ENCODE results near the gene XPO6.

Gene XPO6

GRCh38 chr16:28182183-28182582 is 29.6 kb downstream of the XPO6 start:
- peaks cover 10% of the 10 kb centered on the region for H3K36me3 ChIP-seq (ENCODE audit: control insufficient read depth, insufficient read depth, low read length, severe bottlenecking)
- H3K9ac ChIP-seq (ENCODE audit: low read length), result no peak overlapping the region
- H3K27me3 ChIP-seq (replicated peaks; ENCODE audit: control insufficient read depth, insufficient read depth, low read length), result no peaks in the 10 kb centered on the region
- no peaks in the 10 kb centered on the region for H3K9me3 ChIP-seq (ENCODE audit: control insufficient read depth, low read length)
- no peak for DNase-seq (ENCODE audit: low read depth)
- peaks cover 42% of the 10 kb centered on the region for H3K4me1 ChIP-seq (ENCODE audit: control insufficient read depth, insufficient read depth, low read length)
- peak overlapping the region; percentile 40 for H3K4me3 ChIP-seq (ENCODE audit: low read length)

GRCh38 chr16:28181515-28181914 is 30.2 kb downstream of the XPO6 start:
- peak; percentile 93 for DNase-seq (ENCODE audit: low read depth)
- Histone ChIP-seq H3K9me3 (ENCODE audit: control insufficient read depth, low read length) (no peaks in the 10 kb centered on the region), H3K27me3 (replicated peaks; ENCODE audit: control insufficient read depth, insufficient read depth, low read length) (no peaks in the 10 kb centered on the region), H3K36me3 (ENCODE audit: control insufficient read depth, insufficient read depth, low read length, severe bottlenecking) (peaks cover 16% of the 10 kb centered on the region), H3K9ac (ENCODE audit: low read length) (no peak overlapping the region), H3K4me3 (ENCODE audit: low read length) (peak overlapping the region; percentile 40), H3K4me1 (ENCODE audit: control insufficient read depth, insufficient read depth, low read length) (peaks cover 35% of the 10 kb centered on the region)

GRCh38 chr16:28180655-28181460 is 30.9 kb downstream of the XPO6 start:
- Histone ChIP-seq H3K27me3 (replicated peaks; ENCODE audit: control insufficient read depth, insufficient read depth, low read length) (no peaks in the 10 kb centered on the region), H3K9ac (ENCODE audit: low read length) (no peak overlapping the region), H3K9me3 (ENCODE audit: control insufficient read depth, low read length) (no peaks in the 10 kb centered on the region), H3K4me1 (ENCODE audit: control insufficient read depth, insufficient read depth, low read length) (peaks cover 29% of the 10 kb centered on the region), H3K36me3 (ENCODE audit: control insufficient read depth, insufficient read depth, low read length, severe bottlenecking) (peaks cover 21% of the 10 kb centered on the region), H3K4me3 (ENCODE audit: low read length) (peak overlapping the region; percentile 49)
- peak; percentile 59 for DNase-seq (ENCODE audit: low read depth)

GRCh38 chr16:28179354-28179753 is 32.4 kb downstream of the XPO6 start:
- Histone ChIP-seq H3K4me1 (ENCODE audit: control insufficient read depth, insufficient read depth, low read length) (peaks cover 28% of the 10 kb centered on the region), H3K9ac (ENCODE audit: low read length) (no peak overlapping the region), H3K27me3 (replicated peaks; ENCODE audit: control insufficient read depth, insufficient read depth, low read length) (no peaks in the 10 kb centered on the region), H3K9me3 (ENCODE audit: control insufficient read depth, low read length) (no peaks in the 10 kb centered on the region), H3K4me3 (ENCODE audit: low read length) (no peak overlapping the region), H3K36me3 (ENCODE audit: control insufficient read depth, insufficient read depth, low read length, severe bottlenecking) (peaks cover 36% of the 10 kb centered on the region)
- no peak for DNase-seq (ENCODE audit: low read depth)

- Histone ChIP-seq H3K36me3 (ENCODE audit: control insufficient read depth, insufficient read depth, low read length, severe bottlenecking) (peaks cover 56% of the 10 kb centered on the region), H3K9ac (ENCODE audit: low read length) (no peak overlapping the region), H3K9me3 (ENCODE audit: control insufficient read depth, low read length) (no peaks in the 10 kb centered on the region), H3K4me1 (ENCODE audit: control insufficient read depth, insufficient read depth, low read length) (peaks cover 4% of the 10 kb centered on the region), H3K4me3 (ENCODE audit: low read length) (no peak overlapping the region), H3K27me3 (replicated peaks; ENCODE audit: control insufficient read depth, insufficient read depth, low read length) (no peaks in the 10 kb centered on the region)
- DNase-seq (ENCODE audit: low read depth), result no peak
These were observed 36.0 kb downstream of the XPO6 start for GRCh38 chr16:28175715-28176114.

GRCh38 chr16:28172336-28172735 is 39.4 kb downstream of the XPO6 start:
- peaks cover 62% of the 10 kb centered on the region for H3K36me3 ChIP-seq (ENCODE audit: control insufficient read depth, insufficient read depth, low read length, severe bottlenecking)
- no peak for DNase-seq (ENCODE audit: low read depth)
- no peaks in the 10 kb centered on the region for H3K4me1 ChIP-seq (ENCODE audit: control insufficient read depth, insufficient read depth, low read length)

GRCh38 chr16:28171816-28172215 is 39.9 kb downstream of the XPO6 start:
- no peak for DNase-seq (ENCODE audit: low read depth)
- Histone ChIP-seq H3K9ac (ENCODE audit: low read length) (no peak overlapping the region), H3K4me1 (ENCODE audit: control insufficient read depth, insufficient read depth, low read length) (no peaks in the 10 kb centered on the region), H3K36me3 (ENCODE audit: control insufficient read depth, insufficient read depth, low read length, severe bottlenecking) (peaks cover 62% of the 10 kb centered on the region), H3K9me3 (ENCODE audit: control insufficient read depth, low read length) (no peaks in the 10 kb centered on the region), H3K27me3 (replicated peaks; ENCODE audit: control insufficient read depth, insufficient read depth, low read length) (no peaks in the 10 kb centered on the region), H3K4me3 (ENCODE audit: low read length) (no peak overlapping the region)

More at GRCh38 chr16:28172336-28172735, 39.4 kb downstream of the XPO6 start:
- no peaks in the 10 kb centered on the region for H3K9me3 ChIP-seq (ENCODE audit: control insufficient read depth, low read length)
- H3K9ac ChIP-seq (ENCODE audit: low read length), result no peak overlapping the region
- H3K4me3 ChIP-seq (ENCODE audit: low read length), result no peak overlapping the region
- H3K27me3 ChIP-seq (replicated peaks; ENCODE audit: control insufficient read depth, insufficient read depth, low read length), result no peaks in the 10 kb centered on the region

GRCh38 chr16:28168991-28169554 is 42.7 kb downstream of the XPO6 start:
- no peak for DNase-seq (ENCODE audit: low read depth)
- Histone ChIP-seq H3K4me1 (ENCODE audit: control insufficient read depth, insufficient read depth, low read length) (peaks cover 7% of the 10 kb centered on the region), H3K36me3 (ENCODE audit: control insufficient read depth, insufficient read depth, low read length, severe bottlenecking) (peaks cover 58% of the 10 kb centered on the region), H3K4me3 (ENCODE audit: low read length) (no peak overlapping the region), H3K9ac (ENCODE audit: low read length) (no peak overlapping the region), H3K9me3 (ENCODE audit: control insufficient read depth, low read length) (no peaks in the 10 kb centered on the region), H3K27me3 (replicated peaks; ENCODE audit: control insufficient read depth, insufficient read depth, low read length) (no peaks in the 10 kb centered on the region)

- Histone ChIP-seq H3K27me3 (replicated peaks; ENCODE audit: control insufficient read depth, insufficient read depth, low read length) (no peaks in the 10 kb centered on the region), H3K9ac (ENCODE audit: low read length) (no peak overlapping the region), H3K9me3 (ENCODE audit: control insufficient read depth, low read length) (no peaks in the 10 kb centered on the region), H3K4me3 (ENCODE audit: low read length) (no peak overlapping the region), H3K4me1 (ENCODE audit: control insufficient read depth, insufficient read depth, low read length) (peaks cover 15% of the 10 kb centered on the region), H3K36me3 (ENCODE audit: control insufficient read depth, insufficient read depth, low read length, severe bottlenecking) (peaks cover 46% of the 10 kb centered on the region)
- no peak for DNase-seq (ENCODE audit: low read depth)
These were observed 44.0 kb downstream of the XPO6 start for GRCh38 chr16:28167730-28168129.

GRCh38 chr16:28167221-28167620 is 44.5 kb downstream of the XPO6 start:
- peaks cover 17% of the 10 kb centered on the region for H3K4me1 ChIP-seq (ENCODE audit: control insufficient read depth, insufficient read depth, low read length)

GRCh38 chr16:28166394-28167208 is 45.2 kb downstream of the XPO6 start:
- Histone ChIP-seq H3K4me1 (ENCODE audit: control insufficient read depth, insufficient read depth, low read length) (peaks cover 23% of the 10 kb centered on the region), H3K36me3 (ENCODE audit: control insufficient read depth, insufficient read depth, low read length, severe bottlenecking) (peaks cover 41% of the 10 kb centered on the region), H3K4me3 (ENCODE audit: low read length) (no peak overlapping the region), H3K9me3 (ENCODE audit: control insufficient read depth, low read length) (no peaks in the 10 kb centered on the region), H3K9ac (ENCODE audit: low read length) (no peak overlapping the region), H3K27me3 (replicated peaks; ENCODE audit: control insufficient read depth, insufficient read depth, low read length) (no peaks in the 10 kb centered on the region)
- DNase-seq (ENCODE audit: low read depth), result no peak

More at GRCh38 chr16:28167221-28167620, 44.5 kb downstream of the XPO6 start:
- Histone ChIP-seq H3K4me3 (ENCODE audit: low read length) (no peak overlapping the region), H3K27me3 (replicated peaks; ENCODE audit: control insufficient read depth, insufficient read depth, low read length) (no peaks in the 10 kb centered on the region), H3K36me3 (ENCODE audit: control insufficient read depth, insufficient read depth, low read length, severe bottlenecking) (peaks cover 41% of the 10 kb centered on the region), H3K9me3 (ENCODE audit: control insufficient read depth, low read length) (no peaks in the 10 kb centered on the region), H3K9ac (ENCODE audit: low read length) (no peak overlapping the region)
- no peak for DNase-seq (ENCODE audit: low read depth)

Data from adipocyte (in vitro differentiated cells).